Body of pancreas (tissue), 2 donors: Measurements from ENCODE around the gene SLX4. TPM values are rescaled to one million over a fixed set of nuclear protein-coding genes. Genes with fewer than 3 reads are reported as not detected.

Experiments used
- total RNA-seq, 2 donors: library from RNA; depleted of rRNA; stranded (reverse); fragments of >200 nt; gene quantifications; one replicate each; pipeline ENCODE4 v1.1.0, GENCODE V29; 2016

SLX4 gene
- total RNA-seq, 2 donors from 2014 or later = 3.6 to 4.2 TPM

Other genes with a start within 250 kb of the SLX4 start
- 1 to 10 TPM; 4.0 to 7.3 TPM for gene ZSCAN32, start 210.6 kb downstream of the SLX4 start, total RNA-seq
- 10 to 100 TPM in 1 of 2 donors, 1 to 10 TPM in 1; 4.9 to 13.0 TPM for gene ZNF174, start 210.4 kb downstream of the SLX4 start, total RNA-seq
- 1 to 10 TPM; 1.3 to 2.3 TPM for gene ZNF597, start 168.1 kb downstream of the SLX4 start, total RNA-seq
- 10 to 100 TPM; 28.3 to 36.3 TPM for gene NAA60, start 167.9 kb downstream of the SLX4 start, total RNA-seq
- gene C16orf90, start 116.1 kb downstream of the SLX4 start, total RNA-seq = not detected
- gene CLUAP1, start 110.6 kb downstream of the SLX4 start, total RNA-seq = 10 to 100 TPM in 1 of 2 donors, 1 to 10 TPM in 1; 7.8 to 20.1 TPM
- 1 to 10 TPM in 1 of 2 donors, under 1 TPM in 1; 0.78 to 1.3 TPM for gene NLRC3, start 34.2 kb downstream of the SLX4 start, total RNA-seq
- gene DNASE1, start 43.1 kb upstream of the SLX4 start, total RNA-seq = 10 to 100 TPM; 25.9 to 52.7 TPM
- gene TRAP1, start 105.9 kb upstream of the SLX4 start, total RNA-seq = 10 to 100 TPM; 78.1 to 92.9 TPM